Loucy (cell line): Measurements from ENCODE around the gene CFAP126.

Source experiments
- EZH2phosphoT487 ChIP-seq: fragments of 200-600 bp; IDR thresholded peaks from 2 replicates; pipeline ENCODE4 v1.6.1; 2018; ENCODE audit warnings: antibody characterized with exemption, mild to moderate bottlenecking, moderate library complexity, borderline replicate concordance
- TF ChIP-seq, protein P1 (sequence below): fragments of 200-600 bp; sonication (generic); conservative IDR thresholded peaks from 2 replicates; pipeline ENCODE4 v1.5.1; 2014; ENCODE audit warnings: mild to moderate bottlenecking, antibody characterized with exemption, low read length

DNA sequence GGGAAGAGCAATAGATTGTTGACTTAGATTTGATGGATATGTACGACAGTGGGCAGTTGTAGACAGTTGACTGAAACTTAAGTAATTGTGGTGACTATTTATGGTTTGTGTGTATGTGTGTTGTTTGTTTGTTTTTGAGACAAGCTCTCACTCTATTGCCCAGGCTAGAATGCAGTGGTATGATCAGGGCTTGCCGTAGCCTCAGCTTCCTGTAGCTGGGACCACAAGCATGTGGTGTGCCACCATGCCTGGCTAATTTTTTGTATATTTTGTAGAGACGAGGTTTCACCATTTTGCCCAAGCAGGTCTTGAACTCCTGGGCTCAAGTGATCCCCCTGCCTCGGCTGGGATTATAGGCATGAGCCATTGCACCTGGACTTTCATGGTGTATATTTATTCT, 43.7 kb downstream of the CFAP126 start:
- TF ChIP-seq, protein P1, sequence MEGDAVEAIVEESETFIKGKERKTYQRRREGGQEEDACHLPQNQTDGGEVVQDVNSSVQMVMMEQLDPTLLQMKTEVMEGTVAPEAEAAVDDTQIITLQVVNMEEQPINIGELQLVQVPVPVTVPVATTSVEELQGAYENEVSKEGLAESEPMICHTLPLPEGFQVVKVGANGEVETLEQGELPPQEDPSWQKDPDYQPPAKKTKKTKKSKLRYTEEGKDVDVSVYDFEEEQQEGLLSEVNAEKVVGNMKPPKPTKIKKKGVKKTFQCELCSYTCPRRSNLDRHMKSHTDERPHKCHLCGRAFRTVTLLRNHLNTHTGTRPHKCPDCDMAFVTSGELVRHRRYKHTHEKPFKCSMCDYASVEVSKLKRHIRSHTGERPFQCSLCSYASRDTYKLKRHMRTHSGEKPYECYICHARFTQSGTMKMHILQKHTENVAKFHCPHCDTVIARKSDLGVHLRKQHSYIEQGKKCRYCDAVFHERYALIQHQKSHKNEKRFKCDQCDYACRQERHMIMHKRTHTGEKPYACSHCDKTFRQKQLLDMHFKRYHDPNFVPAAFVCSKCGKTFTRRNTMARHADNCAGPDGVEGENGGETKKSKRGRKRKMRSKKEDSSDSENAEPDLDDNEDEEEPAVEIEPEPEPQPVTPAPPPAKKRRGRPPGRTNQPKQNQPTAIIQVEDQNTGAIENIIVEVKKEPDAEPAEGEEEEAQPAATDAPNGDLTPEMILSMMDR, result no peak
- no peak for TF ChIP-seq EZH2phosphoT487
